K562 treated with DMSO at 1 percent for 24 hours (cell line): Measurements from ENCODE around the gene CCL13. TPM values are rescaled to one million over a fixed set of nuclear protein-coding genes. Genes with fewer than 3 reads are reported as not detected.

Source experiments
- total RNA-seq: library from RNA; unstranded; fragments of 300-600 nt; gene quantifications from 2 replicates; pipeline ENCODE4 v1.2.3, GENCODE V29; 2022; ENCODE audit warnings: low read depth; ENCODE audit not compliant: insufficient read depth

CCL13 gene
- not detected in 2 replicates for total RNA-seq

DNA sequence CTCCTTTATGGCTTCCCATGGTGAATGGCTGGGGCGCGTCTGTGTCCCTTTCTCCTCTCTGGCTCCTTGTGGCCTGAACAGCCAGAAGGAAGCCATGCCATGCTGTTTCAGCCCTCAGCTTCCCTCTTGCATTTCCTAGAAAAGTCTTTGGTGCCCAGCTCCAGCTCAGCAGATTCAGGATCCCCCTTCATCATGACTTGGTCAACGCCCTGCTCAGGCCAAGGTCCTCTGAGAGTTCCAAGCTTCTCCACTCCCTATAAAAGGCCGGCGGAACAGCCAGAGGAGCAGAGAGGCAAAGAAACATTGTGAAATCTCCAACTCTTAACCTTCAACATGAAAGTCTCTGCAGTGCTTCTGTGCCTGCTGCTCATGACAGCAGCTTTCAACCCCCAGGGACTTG lies at the start of gene CCL13:
CCL13 (plus strand) TSS at position 287 of the 400 bp plus-strand sequence; CDS start at position 334, 47 bp downstream.

DNA sequence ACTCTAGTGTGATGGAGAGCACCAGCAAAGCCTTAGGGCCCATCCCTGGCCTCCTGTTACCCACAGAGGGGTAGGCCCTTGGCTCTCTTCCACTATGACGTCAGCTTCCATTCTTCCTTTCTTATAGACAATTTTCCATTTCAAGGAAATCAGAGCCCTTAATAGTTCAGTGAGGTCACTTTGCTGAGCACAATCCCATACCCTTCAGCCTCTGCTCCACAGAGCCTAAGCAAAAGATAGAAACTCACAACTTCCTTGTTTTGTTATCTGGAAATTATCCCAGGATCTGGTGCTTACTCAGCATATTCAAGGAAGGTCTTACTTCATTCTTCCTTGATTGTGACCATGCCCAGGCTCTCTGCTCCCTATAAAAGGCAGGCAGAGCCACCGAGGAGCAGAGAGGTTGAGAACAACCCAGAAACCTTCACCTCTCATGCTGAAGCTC lies 37.2 kb upstream of the CCL13 start, which contains the start of gene CCL8:
CCL8 (plus strand) TSS at position 397 of the 445 bp plus-strand sequence. CDS start 67 bp downstream, outside the sequence.

DNA sequence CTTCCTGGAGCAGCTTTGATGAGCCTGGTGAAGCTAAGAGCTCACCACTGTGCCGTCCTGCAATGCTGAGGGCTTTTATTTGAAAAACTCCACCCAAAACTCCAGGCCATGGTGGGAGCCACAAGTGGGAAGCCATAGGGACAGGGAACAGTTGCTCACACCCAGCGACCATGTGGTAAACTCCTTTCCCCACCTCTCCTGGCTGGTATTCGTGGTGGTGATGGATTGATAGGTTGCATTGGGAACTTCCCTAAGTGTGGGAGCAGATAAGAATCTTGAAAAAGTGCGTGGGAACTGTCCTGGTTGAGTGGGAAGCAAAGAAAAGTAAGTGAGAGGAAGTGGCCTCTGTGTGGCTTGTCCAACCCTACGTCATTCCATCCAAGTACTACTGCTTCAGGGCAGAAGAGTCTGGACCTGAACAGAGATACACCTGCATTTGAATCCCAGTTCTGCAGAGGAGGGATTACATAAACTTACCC lies 6.9 kb downstream of the CCL13 start, which contains the start of gene CCL1:
CCL1 (minus strand) TSS at position 51 of the 479 bp plus-strand sequence. CDS start 72 bp downstream, outside the sequence.

Other genes with a start within 250 kb of the CCL13 start
- 3.8 TPM in 2 replicates for gene CCL2, start 101.2 kb upstream of the CCL13 start, total RNA-seq
- not detected in 2 replicates for gene CCL7, start 86.3 kb upstream of the CCL13 start, total RNA-seq
- gene CCL11, start 70.7 kb upstream of the CCL13 start, total RNA-seq, result not detected in 2 replicates
- not detected in 2 replicates for gene CCL8, start 37.0 kb upstream of the CCL13 start, total RNA-seq
- not detected in 2 replicates for gene CCL1, start 6.8 kb downstream of the CCL13 start, total RNA-seq
- gene TMEM132E, start 223.1 kb downstream of the CCL13 start, total RNA-seq, result not detected in 2 replicates